DOHH2 (cell line): ENCODE data around the gene FKBP2.

Source experiments
- H3F3A ChIP-seq: fragments of 200-600 bp; sonication (generic), shearing (Covaris generic); 2 replicates; pipeline ENCODE4 v1.6.0; 2016; ENCODE audit warnings: antibody characterized with exemption, mild to moderate bottlenecking; ENCODE audit not compliant: control insufficient read depth, insufficient read depth
- H3K27ac ChIP-seq: fragments of 200-600 bp; sonication (generic); 2 replicates; pipeline ENCODE4 v1.5.1; 2014; ENCODE audit warnings: low read depth, mild to moderate bottlenecking, low read length, moderate library complexity
- H3K27me3 ChIP-seq: fragments of 200-600 bp; sonication (generic); 2 replicates; pipeline ENCODE4 v1.6.1; 2014; ENCODE audit warnings: mild to moderate bottlenecking, low read length, mixed read lengths; ENCODE audit not compliant: control insufficient read depth
- H3K36me3 ChIP-seq: fragments of 200-600 bp; sonication (generic); 2 replicates; pipeline ENCODE4 v1.6.1; 2014; ENCODE audit warnings: mild to moderate bottlenecking, low read length, moderate library complexity, mixed read lengths; ENCODE audit not compliant: control insufficient read depth
- H3K4me1 ChIP-seq: fragments of 200-600 bp; sonication (generic); 2 replicates; pipeline ENCODE4 v1.6.1; 2014; ENCODE audit warnings: mild to moderate bottlenecking, low read length, mixed read lengths; ENCODE audit not compliant: control insufficient read depth
- H3K4me2 ChIP-seq: fragments of 200-600 bp; sonication (generic); 2 replicates; pipeline ENCODE4 v1.6.0; 2014; ENCODE audit warnings: mild to moderate bottlenecking, low read length, moderate library complexity
- H3K4me3 ChIP-seq: fragments of 200-600 bp; sonication (generic); 2 replicates; pipeline ENCODE4 v1.5.1; 2014; ENCODE audit warnings: mild to moderate bottlenecking, low read length, mixed read lengths
- H3K79me2 ChIP-seq: fragments of 200-600 bp; sonication (generic); 2 replicates; pipeline ENCODE4 v1.6.1; 2014; ENCODE audit warnings: mild to moderate bottlenecking, low read length, mixed read lengths; ENCODE audit not compliant: control insufficient read depth
- H3K9me2 ChIP-seq: fragments of 200-600 bp; sonication (generic); replicated peaks from 2 replicates; pipeline ENCODE4 v1.6.1; 2014; ENCODE audit warnings: mild to moderate bottlenecking, low read length, mixed read lengths; ENCODE audit not compliant: control insufficient read depth
- H3K9me3 ChIP-seq: fragments of 200-600 bp; sonication (generic); 2 replicates; pipeline ENCODE4 v1.6.1; 2014; ENCODE audit warnings: antibody characterized with exemption, low read length, mixed read lengths; ENCODE audit not compliant: control insufficient read depth, insufficient read depth
- H4K20me1 ChIP-seq: fragments of 200-600 bp; sonication (generic); 2 replicates; pipeline ENCODE4 v1.6.0; 2014; ENCODE audit warnings: low read depth, mild to moderate bottlenecking, antibody characterized with exemption, low read length, moderate library complexity; ENCODE audit not compliant: control insufficient read depth, insufficient read depth
- EZH2phosphoT487 ChIP-seq: fragments of 200-600 bp; sonication (generic); IDR thresholded peaks from 2 replicates; pipeline ENCODE4 v1.6.1; 2017; ENCODE audit warnings: borderline replicate concordance, mild to moderate bottlenecking, antibody characterized with exemption, low read length, moderate library complexity, mixed read lengths
- TF ChIP-seq, protein P1 (sequence below): fragments of 200-600 bp; sonication (generic); IDR thresholded peaks from one replicate; pipeline ENCODE4 v1.5.1; 2014; ENCODE audit warnings: antibody characterized with exemption, mild to moderate bottlenecking, low read depth, low read length; ENCODE audit not compliant: poor library complexity, severe bottlenecking

The FKBP2 gene

DNA sequence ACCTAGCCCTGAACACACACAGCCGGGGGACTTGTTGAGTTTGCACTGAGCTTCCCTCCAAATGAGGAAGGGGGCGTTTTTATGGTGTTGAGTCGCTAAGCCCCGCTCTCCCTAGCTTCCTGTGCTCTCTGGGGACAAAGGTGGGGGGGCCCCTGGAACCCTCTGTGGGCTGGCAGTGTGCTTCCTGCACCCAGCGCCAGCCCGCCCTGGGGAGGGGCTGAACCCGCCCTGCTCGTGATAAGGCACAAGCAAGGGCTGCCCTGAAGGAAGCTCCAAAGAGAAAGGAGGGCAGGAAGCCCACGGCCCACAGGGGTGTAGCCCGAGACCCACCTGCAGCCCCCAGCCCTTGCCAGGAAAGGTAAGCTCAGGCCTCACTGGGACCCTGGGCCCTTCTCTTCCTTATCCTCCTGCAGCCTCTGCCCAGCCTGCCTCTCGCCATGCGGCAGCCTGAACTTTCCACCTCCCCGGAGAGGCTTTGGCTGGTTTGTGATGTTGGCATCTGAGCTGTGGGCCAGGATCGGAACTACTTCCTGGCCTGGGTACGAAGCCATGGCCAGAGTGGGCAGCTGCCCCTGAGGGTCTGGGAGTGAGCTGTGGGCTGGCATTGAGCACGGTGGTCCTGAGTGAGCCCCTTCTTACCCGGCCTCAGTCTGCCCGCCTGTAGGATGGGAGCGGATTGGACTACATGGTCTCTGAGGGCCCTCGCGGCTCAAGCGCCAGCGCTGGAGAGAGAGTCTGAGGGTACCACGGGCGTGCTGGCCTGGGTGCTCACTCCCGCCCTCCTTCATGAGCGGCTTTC lies 34.2 kb upstream of the FKBP2 start, which contains the start of gene FERMT3:
FERMT3 (plus strand) TSS at position 265 of the 799 bp plus-strand sequence. CDS start 644 bp downstream, outside the sequence.
- H3F3A ChIP-seq: peaks cover 29% of the 10 kb centered on the region
- no peaks in the 10 kb centered on the region; the same call in 1 of the 2 replicates for H4K20me1 ChIP-seq
- peak within 1 kb of the TSS; percentile 77 for H3K4me2 ChIP-seq
- peaks cover 40% of the 10 kb centered on the region for H3K79me2 ChIP-seq
- no peaks in the 10 kb centered on the region for H3K27me3 ChIP-seq
- no peaks in the 10 kb centered on the region for H3K9me2 ChIP-seq
- peaks cover 85% of the 10 kb centered on the region for H3K36me3 ChIP-seq
- TF ChIP-seq, protein P1, sequence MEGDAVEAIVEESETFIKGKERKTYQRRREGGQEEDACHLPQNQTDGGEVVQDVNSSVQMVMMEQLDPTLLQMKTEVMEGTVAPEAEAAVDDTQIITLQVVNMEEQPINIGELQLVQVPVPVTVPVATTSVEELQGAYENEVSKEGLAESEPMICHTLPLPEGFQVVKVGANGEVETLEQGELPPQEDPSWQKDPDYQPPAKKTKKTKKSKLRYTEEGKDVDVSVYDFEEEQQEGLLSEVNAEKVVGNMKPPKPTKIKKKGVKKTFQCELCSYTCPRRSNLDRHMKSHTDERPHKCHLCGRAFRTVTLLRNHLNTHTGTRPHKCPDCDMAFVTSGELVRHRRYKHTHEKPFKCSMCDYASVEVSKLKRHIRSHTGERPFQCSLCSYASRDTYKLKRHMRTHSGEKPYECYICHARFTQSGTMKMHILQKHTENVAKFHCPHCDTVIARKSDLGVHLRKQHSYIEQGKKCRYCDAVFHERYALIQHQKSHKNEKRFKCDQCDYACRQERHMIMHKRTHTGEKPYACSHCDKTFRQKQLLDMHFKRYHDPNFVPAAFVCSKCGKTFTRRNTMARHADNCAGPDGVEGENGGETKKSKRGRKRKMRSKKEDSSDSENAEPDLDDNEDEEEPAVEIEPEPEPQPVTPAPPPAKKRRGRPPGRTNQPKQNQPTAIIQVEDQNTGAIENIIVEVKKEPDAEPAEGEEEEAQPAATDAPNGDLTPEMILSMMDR: no peak
- no peak for TF ChIP-seq EZH2phosphoT487
- no peaks in the 10 kb centered on the region for H3K9me3 ChIP-seq
- H3K4me3 ChIP-seq: peak within 1 kb of the TSS; percentile 84
- H3K4me1 ChIP-seq: peaks cover 88% of the 10 kb centered on the region
- H3K27ac ChIP-seq: peak within 1 kb of the TSS; percentile 95

DNA sequence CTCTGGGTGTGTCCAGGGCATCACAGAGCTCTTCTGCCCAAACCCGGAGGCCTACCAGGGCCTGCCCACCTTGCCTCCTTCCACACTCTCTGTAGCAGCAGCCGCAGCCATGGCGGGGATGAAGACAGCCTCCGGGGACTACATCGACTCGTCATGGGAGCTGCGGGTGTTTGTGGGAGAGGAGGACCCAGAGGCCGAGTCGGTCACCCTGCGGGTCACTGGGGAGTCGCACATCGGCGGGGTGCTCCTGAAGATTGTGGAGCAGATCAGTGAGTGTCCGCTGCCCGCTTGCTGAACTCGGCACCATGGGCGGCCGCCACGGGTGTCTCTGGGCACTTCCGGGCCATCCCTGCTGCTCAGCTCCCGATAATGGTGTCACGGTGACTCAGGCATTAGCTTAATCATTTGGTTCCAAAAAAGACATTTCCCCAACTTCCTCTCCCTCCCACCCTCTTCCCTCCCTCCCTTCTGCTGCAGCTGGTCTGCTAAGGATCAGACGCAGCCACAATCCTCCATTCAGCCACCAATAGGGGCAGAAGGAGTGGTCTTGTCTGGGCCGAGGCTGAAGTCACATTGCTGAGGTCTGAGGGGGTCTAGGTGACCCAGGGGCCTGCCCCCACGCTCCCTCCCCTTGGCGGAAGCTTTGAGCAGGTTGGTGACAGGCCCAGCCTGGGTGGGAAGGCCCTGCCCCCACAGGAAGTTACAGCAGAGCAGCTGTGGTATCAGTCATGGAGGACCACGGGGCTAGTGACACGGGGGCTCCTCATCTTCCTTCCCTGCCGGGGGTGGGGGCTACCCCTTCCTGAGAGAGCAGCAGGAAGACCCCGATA lies 33.4 kb upstream of the FKBP2 start:
- Histone ChIP-seq H3K9me2 (no peaks in the 10 kb centered on the region), H3K4me2 (peak overlapping the region; percentile 77), H3K36me3 (peaks cover 87% of the 10 kb centered on the region), H3K4me3 (peak overlapping the region; percentile 84), H3K9me3 (no peaks in the 10 kb centered on the region), H3F3A (peaks cover 28% of the 10 kb centered on the region), H3K79me2 (peaks cover 47% of the 10 kb centered on the region), H4K20me1 (no peaks in the 10 kb centered on the region; the same call in 1 of the 2 replicates), H3K27ac (peak overlapping the region; percentile 95), H3K27me3 (no peaks in the 10 kb centered on the region), H3K4me1 (peaks cover 96% of the 10 kb centered on the region)
- TF ChIP-seq, protein P1: no peak
- TF ChIP-seq EZH2phosphoT487: no peak

DNA sequence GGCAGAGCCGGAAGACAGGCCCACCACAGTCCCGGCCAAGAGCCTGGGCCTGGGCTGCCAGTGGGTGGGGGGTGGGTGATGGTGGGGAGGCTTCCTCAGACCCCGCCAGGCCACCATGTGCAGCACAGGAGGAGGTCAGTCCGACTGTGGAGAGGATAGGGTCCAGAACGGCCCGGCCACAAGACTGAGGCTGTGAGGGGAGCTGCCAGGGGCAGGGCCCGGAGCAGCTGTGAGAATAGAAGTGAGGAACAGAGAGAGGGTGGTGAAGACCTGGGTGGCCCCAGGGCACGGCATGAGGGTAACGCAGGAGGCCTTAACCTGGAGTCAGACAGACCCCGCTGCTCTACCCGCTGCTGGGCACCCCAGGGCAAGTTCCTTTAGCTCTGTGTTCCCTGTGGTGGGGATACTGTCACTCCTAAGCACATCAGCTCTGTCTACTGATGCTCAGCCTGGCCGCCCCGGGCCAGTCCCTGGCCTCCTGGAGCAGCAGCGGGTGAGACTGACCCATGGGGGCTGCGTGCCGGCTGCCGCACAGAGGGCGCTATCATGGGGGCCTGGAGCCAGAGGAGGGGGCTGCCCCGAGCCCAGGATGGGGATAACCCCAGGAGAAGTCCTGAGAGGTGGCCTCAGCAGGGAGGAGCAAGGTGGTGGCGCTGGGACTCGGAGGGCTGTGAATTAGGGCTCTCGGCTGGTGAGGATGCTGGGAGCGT lies 32.7 kb upstream of the FKBP2 start:
- Histone ChIP-seq H3K27ac (peak overlapping the region; percentile 95), H3K9me3 (no peaks in the 10 kb centered on the region), H3K79me2 (peaks cover 47% of the 10 kb centered on the region), H3K4me1 (peaks cover 97% of the 10 kb centered on the region), H3K27me3 (no peaks in the 10 kb centered on the region), H3K9me2 (no peaks in the 10 kb centered on the region), H3F3A (peaks cover 30% of the 10 kb centered on the region), H4K20me1 (no peaks in the 10 kb centered on the region; the same call in 1 of the 2 replicates), H3K4me2 (peak overlapping the region; percentile 77), H3K36me3 (peaks cover 84% of the 10 kb centered on the region), H3K4me3 (peak overlapping the region; percentile 84)
- no peak for TF ChIP-seq EZH2phosphoT487
- TF ChIP-seq, protein P1: no peak
